ENCODE data around the gene TMEM266.

The TMEM266 gene

GRCh38 chr15:76168237-76168984, 108.6 kb downstream of the TMEM266 start:
- no peaks in the 10 kb centered on the region for H3K9me3 ChIP-seq (ENCODE audit: control insufficient read depth, low read depth, low read length)
- H3K27ac ChIP-seq (ENCODE audit: low read length): no peak overlapping the region
- H3K9ac ChIP-seq (ENCODE audit: low read length): no peak overlapping the region
- H3K4me3 ChIP-seq (ENCODE audit: low read length): no peak overlapping the region
- no peaks in the 10 kb centered on the region for H3K36me3 ChIP-seq (ENCODE audit: control insufficient read depth, low read depth, low read length)
- no peaks in the 10 kb centered on the region for H3K27me3 ChIP-seq (ENCODE audit: control insufficient read depth, insufficient read depth, low read length)
- no peaks in the 10 kb centered on the region for H3K4me1 ChIP-seq (ENCODE audit: control insufficient read depth, low read depth, low read length)

GRCh38 chr15:76169018-76169417, 109.2 kb downstream of the TMEM266 start:
- H3K4me3 ChIP-seq (ENCODE audit: low read length): no peak overlapping the region
- no peaks in the 10 kb centered on the region for H3K27me3 ChIP-seq (ENCODE audit: control insufficient read depth, insufficient read depth, low read length)
- no peak overlapping the region for H3K27ac ChIP-seq (ENCODE audit: low read length)
- no peaks in the 10 kb centered on the region for H3K4me1 ChIP-seq (ENCODE audit: control insufficient read depth, low read depth, low read length)
- H3K36me3 ChIP-seq (ENCODE audit: control insufficient read depth, low read depth, low read length): no peaks in the 10 kb centered on the region
- no peaks in the 10 kb centered on the region for H3K9me3 ChIP-seq (ENCODE audit: control insufficient read depth, low read depth, low read length)
- no peak overlapping the region for H3K9ac ChIP-seq (ENCODE audit: low read length)

- H3K9me3 ChIP-seq (ENCODE audit: control insufficient read depth, low read depth, low read length): no peaks in the 10 kb centered on the region
- H3K4me3 ChIP-seq (ENCODE audit: low read length): no peak overlapping the region
- no peaks in the 10 kb centered on the region for H3K4me1 ChIP-seq (ENCODE audit: control insufficient read depth, low read depth, low read length)
- H3K27me3 ChIP-seq (ENCODE audit: control insufficient read depth, insufficient read depth, low read length): no peaks in the 10 kb centered on the region
- H3K9ac ChIP-seq (ENCODE audit: low read length): no peak overlapping the region
- H3K36me3 ChIP-seq (ENCODE audit: control insufficient read depth, low read depth, low read length): no peaks in the 10 kb centered on the region
- H3K27ac ChIP-seq (ENCODE audit: low read length): no peak overlapping the region
These were observed 110.4 kb downstream of the TMEM266 start for GRCh38 chr15:76169911-76170800.

- H3K9me3 ChIP-seq (ENCODE audit: control insufficient read depth, low read depth, low read length): no peaks in the 10 kb centered on the region
- no peaks in the 10 kb centered on the region for H3K4me1 ChIP-seq (ENCODE audit: control insufficient read depth, low read depth, low read length)
- no peaks in the 10 kb centered on the region for H3K36me3 ChIP-seq (ENCODE audit: control insufficient read depth, low read depth, low read length)
- no peaks in the 10 kb centered on the region for H3K27me3 ChIP-seq (ENCODE audit: control insufficient read depth, insufficient read depth, low read length)
- H3K27ac ChIP-seq (ENCODE audit: low read length): no peak overlapping the region
- no peak overlapping the region for H3K9ac ChIP-seq (ENCODE audit: low read length)
- no peak overlapping the region for H3K4me3 ChIP-seq (ENCODE audit: low read length)
These were observed 113.0 kb downstream of the TMEM266 start for GRCh38 chr15:76172782-76173181.

GRCh38 chr15:76173317-76173834, 113.6 kb downstream of the TMEM266 start:
- Histone ChIP-seq H3K4me1 (ENCODE audit: control insufficient read depth, low read depth, low read length) (no peaks in the 10 kb centered on the region), H3K27ac (ENCODE audit: low read length) (no peak overlapping the region), H3K27me3 (ENCODE audit: control insufficient read depth, insufficient read depth, low read length) (no peaks in the 10 kb centered on the region)

GRCh38 chr15:76174654-76175053, 114.9 kb downstream of the TMEM266 start:
- Histone ChIP-seq H3K27ac (ENCODE audit: low read length) (no peak overlapping the region), H3K27me3 (ENCODE audit: control insufficient read depth, insufficient read depth, low read length) (no peaks in the 10 kb centered on the region), H3K36me3 (ENCODE audit: control insufficient read depth, low read depth, low read length) (no peaks in the 10 kb centered on the region), H3K4me1 (ENCODE audit: control insufficient read depth, low read depth, low read length) (no peaks in the 10 kb centered on the region), H3K9ac (ENCODE audit: low read length) (no peak overlapping the region), H3K4me3 (ENCODE audit: low read length) (no peak overlapping the region), H3K9me3 (ENCODE audit: control insufficient read depth, low read depth, low read length) (no peaks in the 10 kb centered on the region)

More at GRCh38 chr15:76173317-76173834, 113.6 kb downstream of the TMEM266 start:
- Histone ChIP-seq H3K9me3 (ENCODE audit: control insufficient read depth, low read depth, low read length) (no peaks in the 10 kb centered on the region), H3K36me3 (ENCODE audit: control insufficient read depth, low read depth, low read length) (no peaks in the 10 kb centered on the region), H3K4me3 (ENCODE audit: low read length) (no peak overlapping the region), H3K9ac (ENCODE audit: low read length) (no peak overlapping the region)

- no peaks in the 10 kb centered on the region for H3K36me3 ChIP-seq (ENCODE audit: control insufficient read depth, low read depth, low read length)
- no peaks in the 10 kb centered on the region for H3K4me1 ChIP-seq (ENCODE audit: control insufficient read depth, low read depth, low read length)
- no peaks in the 10 kb centered on the region for H3K9me3 ChIP-seq (ENCODE audit: control insufficient read depth, low read depth, low read length)
- no peaks in the 10 kb centered on the region for H3K27me3 ChIP-seq (ENCODE audit: control insufficient read depth, insufficient read depth, low read length)
- H3K27ac ChIP-seq (ENCODE audit: low read length): no peak overlapping the region
- no peak overlapping the region for H3K4me3 ChIP-seq (ENCODE audit: low read length)
- no peak overlapping the region for H3K9ac ChIP-seq (ENCODE audit: low read length)
These were observed 115.7 kb downstream of the TMEM266 start for GRCh38 chr15:76175442-76175841.

- no peaks in the 10 kb centered on the region for H3K9me3 ChIP-seq (ENCODE audit: control insufficient read depth, low read depth, low read length)
- H3K9ac ChIP-seq (ENCODE audit: low read length): no peak overlapping the region
- H3K4me3 ChIP-seq (ENCODE audit: low read length): no peak overlapping the region
- H3K36me3 ChIP-seq (ENCODE audit: control insufficient read depth, low read depth, low read length): no peaks in the 10 kb centered on the region
- no peak overlapping the region for H3K27ac ChIP-seq (ENCODE audit: low read length)
- H3K27me3 ChIP-seq (ENCODE audit: control insufficient read depth, insufficient read depth, low read length): no peaks in the 10 kb centered on the region
- H3K4me1 ChIP-seq (ENCODE audit: control insufficient read depth, low read depth, low read length): no peaks in the 10 kb centered on the region
These were observed 116.3 kb downstream of the TMEM266 start for GRCh38 chr15:76176059-76176458.

GRCh38 chr15:76176487-76177085, 116.8 kb downstream of the TMEM266 start:
- Histone ChIP-seq H3K9ac (ENCODE audit: low read length) (no peak overlapping the region), H3K4me3 (ENCODE audit: low read length) (no peak overlapping the region), H3K36me3 (ENCODE audit: control insufficient read depth, low read depth, low read length) (no peaks in the 10 kb centered on the region), H3K27me3 (ENCODE audit: control insufficient read depth, insufficient read depth, low read length) (no peaks in the 10 kb centered on the region), H3K9me3 (ENCODE audit: control insufficient read depth, low read depth, low read length) (no peaks in the 10 kb centered on the region), H3K27ac (ENCODE audit: low read length) (no peak overlapping the region), H3K4me1 (ENCODE audit: control insufficient read depth, low read depth, low read length) (no peaks in the 10 kb centered on the region)

GRCh38 chr15:76177491-76178040, 117.8 kb downstream of the TMEM266 start:
- Histone ChIP-seq H3K27ac (ENCODE audit: low read length) (no peak overlapping the region), H3K9ac (ENCODE audit: low read length) (no peak overlapping the region), H3K4me3 (ENCODE audit: low read length) (no peak overlapping the region), H3K9me3 (ENCODE audit: control insufficient read depth, low read depth, low read length) (no peaks in the 10 kb centered on the region), H3K27me3 (ENCODE audit: control insufficient read depth, insufficient read depth, low read length) (no peaks in the 10 kb centered on the region), H3K36me3 (ENCODE audit: control insufficient read depth, low read depth, low read length) (no peaks in the 10 kb centered on the region), H3K4me1 (ENCODE audit: control insufficient read depth, low read depth, low read length) (no peaks in the 10 kb centered on the region)

- no peaks in the 10 kb centered on the region for H3K9me3 ChIP-seq (ENCODE audit: control insufficient read depth, low read depth, low read length)
- H3K9ac ChIP-seq (ENCODE audit: low read length): no peak overlapping the region
- H3K4me1 ChIP-seq (ENCODE audit: control insufficient read depth, low read depth, low read length): no peaks in the 10 kb centered on the region
- H3K27ac ChIP-seq (ENCODE audit: low read length): no peak overlapping the region
- H3K27me3 ChIP-seq (ENCODE audit: control insufficient read depth, insufficient read depth, low read length): no peaks in the 10 kb centered on the region
- no peak overlapping the region for H3K4me3 ChIP-seq (ENCODE audit: low read length)
- H3K36me3 ChIP-seq (ENCODE audit: control insufficient read depth, low read depth, low read length): no peaks in the 10 kb centered on the region
These were observed 118.7 kb downstream of the TMEM266 start for GRCh38 chr15:76178296-76179000.

Measured in iPS-18a (cell line).